Fibroblast of gingiva (primary cell): Measurements from ENCODE around the gene HS3ST3A1.
A peak's percentile ranks its signal among the peaks of the same experiment; 100 is the strongest.
"Not testable (repeated sequence)": the region's sequence is repeated elsewhere in the genome, so short reads cannot be mapped to it uniquely, and the experiment has no call there.

Experiments used
- DNase-seq: peaks from one replicate; pipeline ENCODE4 v3.0.0-alpha.2; 2011; ENCODE audit warnings: low read depth

Gene HS3ST3A1

GRCh38 chr17:13575922-13576419 is 25.8 kb downstream of the HS3ST3A1 start:
- no peak for DNase-seq

DNA sequence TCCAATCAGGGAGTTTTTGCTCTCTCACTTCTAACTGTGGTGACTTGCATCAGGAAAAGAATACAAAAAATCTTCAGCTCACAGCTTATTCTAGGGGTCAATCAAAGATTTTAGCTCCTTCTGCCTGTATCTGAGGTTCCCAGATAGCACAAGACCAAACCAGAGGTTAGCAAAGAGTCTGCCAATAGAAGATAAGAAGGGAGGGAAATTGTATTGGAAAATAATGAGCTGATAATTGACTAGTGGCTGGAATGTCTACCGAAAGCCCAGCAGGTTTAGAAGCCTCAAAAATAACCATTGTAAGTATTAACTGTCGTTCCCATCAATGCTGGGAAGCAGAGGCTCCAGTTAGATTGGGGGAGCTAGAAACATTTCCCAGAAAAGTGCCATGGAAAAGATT is 26.3 kb downstream of the HS3ST3A1 start:
- no peak for DNase-seq

GRCh38 chr17:13572581-13572980 is 29.1 kb downstream of the HS3ST3A1 start:
- DNase-seq: no peak

GRCh38 chr17:13569398-13570123 is 32.2 kb downstream of the HS3ST3A1 start:
- no peak for DNase-seq

GRCh38 chr17:13568582-13569397 is 32.9 kb downstream of the HS3ST3A1 start:
- no peak for DNase-seq

GRCh38 chr17:13563866-13564265 is 37.9 kb downstream of the HS3ST3A1 start:
- DNase-seq: no peak

GRCh38 chr17:13562271-13562800 is 39.4 kb downstream of the HS3ST3A1 start:
- peak; percentile 92 for DNase-seq

DNA sequence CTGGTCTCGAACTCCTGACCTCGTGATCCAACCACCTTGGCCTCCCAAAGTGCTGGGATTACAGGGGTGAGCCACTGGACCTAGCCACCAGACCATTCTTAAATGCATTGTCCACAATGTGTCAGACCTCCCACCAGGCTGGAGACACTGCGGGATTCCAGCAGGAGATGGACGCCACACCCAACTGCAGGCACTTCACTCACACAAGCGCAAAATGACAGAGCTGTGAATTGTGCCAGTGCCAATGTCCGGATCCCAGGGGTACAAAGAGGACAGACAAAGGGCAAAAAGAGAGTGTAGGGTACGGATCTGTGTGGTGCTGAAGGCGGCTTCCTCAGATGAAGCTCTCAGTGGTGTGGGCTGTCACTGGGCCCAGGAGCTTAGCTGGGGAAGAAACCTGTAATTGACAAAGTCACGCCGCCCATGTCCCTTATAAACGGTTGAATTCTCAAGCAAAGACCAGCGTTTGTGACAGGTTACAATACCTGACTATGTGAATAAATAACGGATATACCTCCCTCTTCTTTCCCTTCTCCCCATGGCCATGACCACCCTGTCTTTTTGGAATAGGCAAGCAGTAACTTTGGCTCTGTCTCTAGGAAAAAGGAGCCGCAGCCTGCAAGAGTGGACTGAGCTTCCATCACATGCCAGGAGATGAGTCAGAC is 40.0 kb downstream of the HS3ST3A1 start:
- DNase-seq: no peak

GRCh38 chr17:13560935-13561334 is 40.8 kb downstream of the HS3ST3A1 start:
- no peak for DNase-seq

GRCh38 chr17:13558588-13558987 is 43.1 kb downstream of the HS3ST3A1 start:
- DNase-seq: no peak

GRCh38 chr17:13557077-13557476 is 44.7 kb downstream of the HS3ST3A1 start:
- no peak for DNase-seq

- no peak for DNase-seq
Measured at GRCh38 chr17:13554231-13554630, 47.5 kb downstream of the HS3ST3A1 start.

DNA sequence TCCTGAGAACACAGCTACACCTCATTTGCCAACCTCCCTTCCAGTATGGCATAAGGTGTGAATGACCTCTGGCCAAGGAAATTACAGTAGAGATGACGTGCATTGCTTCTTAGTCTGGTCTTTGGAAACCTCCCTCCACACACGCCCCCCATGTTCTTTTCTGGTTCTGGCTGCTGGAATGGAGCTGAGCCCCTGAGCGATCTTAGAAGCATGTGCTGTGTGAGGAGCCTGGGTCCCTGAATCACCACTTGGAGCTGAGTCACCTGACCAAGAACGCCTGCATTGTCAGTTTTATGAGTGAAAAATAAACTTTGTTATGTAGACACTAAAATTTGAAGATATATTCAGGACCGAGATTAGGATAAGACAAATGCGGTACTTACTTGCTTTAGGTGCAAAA is 51.4 kb downstream of the HS3ST3A1 start:
- DNase-seq: no peak

DNA sequence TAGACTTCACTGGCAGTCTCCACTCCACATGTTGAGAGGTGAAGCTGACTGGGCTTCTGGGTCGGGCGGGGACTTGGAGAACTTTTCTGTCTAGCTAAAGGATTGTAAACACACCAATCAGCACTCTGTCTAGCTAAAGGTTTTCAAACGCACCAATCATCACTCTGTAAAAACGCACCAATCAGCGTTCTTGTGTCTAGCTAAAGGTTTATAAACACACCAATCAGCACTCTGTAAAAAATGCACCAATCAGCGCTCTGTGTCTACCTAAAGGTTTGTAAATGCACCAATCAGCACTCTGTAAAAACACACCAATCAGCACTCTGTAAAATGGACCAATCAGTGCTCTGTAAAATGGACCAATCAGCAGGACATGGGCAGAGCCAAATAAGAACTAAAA is 53.2 kb downstream of the HS3ST3A1 start:
- DNase-seq: not testable (repeated sequence)

DNA sequence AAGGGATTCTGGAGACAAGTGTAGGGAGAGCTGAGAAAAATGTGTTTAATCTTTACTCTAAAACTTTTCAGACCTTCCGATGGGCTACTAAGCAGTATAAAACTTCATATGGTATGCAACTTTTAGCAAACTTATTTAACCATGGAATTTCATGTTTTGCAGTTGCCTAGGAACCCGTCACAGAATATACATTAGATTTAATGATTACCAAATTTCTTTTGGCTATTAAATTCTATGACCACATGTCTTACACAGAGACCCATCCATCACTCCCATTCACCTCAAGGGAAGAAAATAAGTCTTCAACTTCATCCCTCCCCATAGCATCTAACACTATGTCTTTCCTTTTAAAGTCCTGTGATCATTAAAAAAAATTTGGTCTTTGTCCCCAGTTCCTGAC is 54.9 kb downstream of the HS3ST3A1 start:
- DNase-seq: no peak

- DNase-seq: no peak
Measured at GRCh38 chr17:13545941-13546340, 55.8 kb downstream of the HS3ST3A1 start.

DNA sequence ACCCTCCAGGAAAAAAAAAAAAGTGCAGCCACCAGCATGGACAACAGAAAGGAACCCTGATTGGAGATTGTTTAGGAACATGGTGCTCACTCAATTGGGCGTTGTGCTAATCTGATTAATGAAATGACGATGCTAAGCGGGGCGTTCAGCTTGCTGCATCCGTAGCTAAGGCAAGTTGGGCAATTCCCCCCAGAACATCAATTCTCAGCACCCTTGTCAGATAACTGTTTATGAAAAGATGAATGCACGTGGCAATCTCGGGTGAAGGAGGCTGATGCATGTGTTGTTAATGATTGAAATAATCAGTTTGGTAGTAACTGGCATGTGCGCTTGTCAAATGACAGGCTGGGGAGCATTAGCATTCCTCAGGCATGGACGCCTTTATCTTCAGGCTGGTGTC is 57.0 kb downstream of the HS3ST3A1 start:
- no peak for DNase-seq

GRCh38 chr17:13544292-13544691 is 57.4 kb downstream of the HS3ST3A1 start:
- DNase-seq: peak; percentile 66

DNA sequence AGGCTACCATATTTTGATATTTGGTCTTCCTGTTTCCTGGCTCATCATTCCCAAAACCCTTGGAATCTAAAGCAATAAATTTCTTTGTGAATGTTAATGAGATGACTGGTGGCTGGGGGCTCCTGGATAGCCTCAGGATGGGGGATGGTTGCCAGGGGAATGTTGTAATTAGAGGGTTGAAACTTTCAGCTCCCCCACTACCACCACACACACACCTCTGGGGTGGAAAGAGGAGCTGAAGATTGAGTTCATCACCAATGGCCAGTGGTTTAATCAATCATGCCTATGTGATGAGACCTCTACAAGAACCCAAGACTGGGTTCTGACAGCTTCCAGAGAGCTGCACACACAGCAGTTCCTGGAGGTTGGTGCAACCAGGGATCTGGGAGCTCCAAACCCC is 59.1 kb downstream of the HS3ST3A1 start:
- no peak for DNase-seq

DNA sequence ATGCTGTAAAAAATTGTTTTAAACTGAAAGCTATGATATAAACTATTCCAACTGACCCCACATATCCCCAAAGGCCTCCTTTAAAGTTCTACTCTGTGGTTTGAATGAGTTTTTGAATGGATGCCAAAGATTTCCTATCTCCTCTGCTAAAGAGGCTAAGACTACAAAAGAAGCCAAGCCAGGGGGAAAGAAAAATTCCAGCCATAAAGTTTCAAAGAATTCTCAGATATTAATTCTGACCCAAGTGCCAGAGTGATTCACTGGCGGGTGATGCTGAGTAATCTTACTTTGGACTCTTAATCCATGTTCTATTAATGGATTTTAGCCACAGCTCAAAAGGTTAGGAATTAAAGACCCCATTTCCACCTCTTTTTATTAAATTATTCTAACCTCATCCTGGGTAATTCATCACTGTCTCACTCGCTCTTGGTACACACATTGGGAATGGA is 60.7 kb downstream of the HS3ST3A1 start:
- peak; percentile 94 for DNase-seq

DNA sequence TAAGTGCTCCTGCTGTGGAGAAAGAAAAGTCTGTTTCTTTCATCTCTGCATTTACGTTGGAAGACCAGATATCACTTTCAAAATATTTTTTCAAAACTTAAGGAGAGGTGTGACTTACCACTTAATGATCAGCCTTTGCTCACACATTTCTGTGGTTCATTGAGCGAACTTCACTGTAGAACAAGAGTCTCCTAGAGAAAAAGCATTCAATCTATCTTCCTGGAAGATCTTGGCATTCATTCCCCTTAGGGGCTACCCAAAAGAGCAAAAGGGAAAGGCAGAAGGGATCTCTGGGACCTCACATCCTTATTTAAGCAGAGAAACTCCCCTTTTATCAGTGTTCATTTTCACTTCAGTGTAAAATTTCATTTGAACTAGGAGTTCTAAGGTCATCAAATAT is 61.2 kb downstream of the HS3ST3A1 start:
- DNase-seq: no peak

DNA sequence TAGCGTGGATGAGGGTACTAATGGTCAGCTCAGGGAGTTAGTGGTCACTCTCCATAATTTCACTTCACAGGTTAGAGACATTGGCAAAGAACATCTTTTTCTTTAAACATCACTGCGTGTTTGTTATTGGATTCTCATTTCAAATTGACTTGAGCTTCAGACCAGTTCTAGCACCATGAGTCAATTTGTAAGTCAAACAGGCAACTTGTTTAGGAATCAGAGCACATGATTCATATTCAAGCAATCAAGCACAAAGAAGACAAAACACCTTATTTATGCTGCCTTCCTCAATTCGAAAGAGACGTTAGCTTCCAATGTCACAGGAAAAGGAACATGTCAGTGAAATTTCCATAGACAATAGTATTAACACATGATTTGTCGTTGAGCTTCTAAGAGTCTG is 62.3 kb downstream of the HS3ST3A1 start:
- DNase-seq: no peak
